Suprapubic skin (tissue), 4 donors: ENCODE measurements around the gene LCAT. TPM values are rescaled to one million over a fixed set of nuclear protein-coding genes. Genes with fewer than 3 reads are reported as not detected.

Source experiments
- DNase-seq, 2 donors: peaks; one replicate each; pipeline ENCODE4 v3.0.0-alpha.2; 2019; ENCODE audit warnings: low spot score in 2 of 2
- H3K27ac ChIP-seq: fragments of 200-600 bp; sonication (generic); one replicate; pipeline ENCODE4 v1.5.1; 2019
- H3K27me3 ChIP-seq: fragments of 200-600 bp; sonication (generic); one replicate; pipeline ENCODE4 v1.5.1; 2019
- H3K36me3 ChIP-seq: fragments of 200-600 bp; sonication (generic); one replicate; pipeline ENCODE4 v1.5.1; 2019
- H3K4me1 ChIP-seq: fragments of 200-600 bp; sonication (generic); one replicate; pipeline ENCODE4 v1.5.1; 2019
- H3K4me3 ChIP-seq: fragments of 200-600 bp; sonication (generic); one replicate; pipeline ENCODE4 v1.5.1; 2019; ENCODE audit warnings: mild to moderate bottlenecking
- H3K9me3 ChIP-seq: fragments of 200-600 bp; sonication (generic); one replicate; pipeline ENCODE4 v1.5.1; 2019
- CTCF ChIP-seq, 2 donors: fragments of 200-600 bp in 1 of 2; fragments of 450-650 bp in 1 of 2; sonication (generic) in 1 of 2; IDR thresholded peaks; one replicate each; pipeline ENCODE4 v1.5.1; 2016 to 2019; ENCODE audit warnings: antibody characterized with exemption in 2 of 2, mild to moderate bottlenecking in 1 of 2, moderate library complexity in 1 of 2
- EP300 ChIP-seq: sonication (generic); formaldehyde crosslinking; IDR thresholded peaks from one replicate; pipeline ENCODE4 v1.6.1; 2017; ENCODE audit warnings: antibody characterized with exemption
- POLR2A ChIP-seq, 2 donors: fragments of 450-650 bp; IDR thresholded peaks; one replicate each; pipeline ENCODE4 v1.6.1; 2017; ENCODE audit warnings: antibody characterized with exemption in 2 of 2, mild to moderate bottlenecking in 2 of 2, moderate library complexity in 2 of 2
- POLR2AphosphoS5 ChIP-seq, 3 donors: sonication (generic); formaldehyde crosslinking; IDR thresholded peaks; one replicate each; pipeline ENCODE4 v1.6.1; 2017; ENCODE audit warnings: antibody characterized with exemption in 3 of 3
- WGBS: methylation state at CpG from one replicate; pipeline ENCODE4 v1.1.5; 2018; 5-methylcytosine and 5-hydroxymethylcytosine counted together
- total RNA-seq, 4 donors: library from RNA; depleted of rRNA; stranded (reverse); fragments of >200 nt; gene quantifications; one replicate each; pipeline ENCODE4 v1.1.0, GENCODE V29; 2016

LCAT gene
- total RNA-seq, 4 donors from 2014 or later, result 10.6 to 61.4 (median 22.6) TPM

- Histone ChIP-seq H3K4me3 (no peak overlapping the region), H3K36me3 (no peaks in the 10 kb centered on the region), H3K27ac (no peak overlapping the region), H3K9me3 (no peaks in the 10 kb centered on the region), H3K4me1 (peaks cover 15% of the 10 kb centered on the region), H3K27me3 (no peaks in the 10 kb centered on the region)
- WGBS, result 91% methylated on average over 7 of the region's 8 CpGs
- no peak for DNase-seq
- no peak for TF ChIP-seq POLR2A (IDR thresholded peaks at IDR 0.05)
- TF ChIP-seq POLR2AphosphoS5 (IDR thresholded peaks at IDR 0.05), result no peak
- no peak for TF ChIP-seq CTCF (IDR thresholded peaks at IDR 0.05)
- no peak for TF ChIP-seq EP300
These were observed 45.5 kb upstream of the LCAT start for GRCh38 chr16:67989322-67990017.

GRCh38 chr16:67988675-67989074 is 44.8 kb upstream of the LCAT start:
- no peaks in the 10 kb centered on the region for H3K36me3 ChIP-seq
- peaks cover 11% of the 10 kb centered on the region for H3K4me1 ChIP-seq
- WGBS, result 72% methylated on average over 3 of the region's 3 CpGs
- no peak for DNase-seq
- no peaks in the 10 kb centered on the region for H3K9me3 ChIP-seq
- no peak for TF ChIP-seq POLR2A (IDR thresholded peaks at IDR 0.05)
- no peak for TF ChIP-seq POLR2AphosphoS5 (IDR thresholded peaks at IDR 0.05)
- no peak for TF ChIP-seq CTCF (IDR thresholded peaks at IDR 0.05)
- TF ChIP-seq EP300, result no peak
- H3K4me3 ChIP-seq, result no peak overlapping the region
- no peak overlapping the region for H3K27ac ChIP-seq
- H3K27me3 ChIP-seq, result no peaks in the 10 kb centered on the region

GRCh38 chr16:67987460-67988160 is 43.7 kb upstream of the LCAT start:
- TF ChIP-seq POLR2A (IDR thresholded peaks at IDR 0.05) (no peak), CTCF (IDR thresholded peaks at IDR 0.05) (no peak), EP300 (no peak), POLR2AphosphoS5 (IDR thresholded peaks at IDR 0.05) (no peak)
- Histone ChIP-seq H3K27ac (no peak overlapping the region), H3K4me1 (no peaks in the 10 kb centered on the region), H3K27me3 (no peaks in the 10 kb centered on the region), H3K4me3 (no peak overlapping the region), H3K36me3 (no peaks in the 10 kb centered on the region), H3K9me3 (no peaks in the 10 kb centered on the region)
- no peak for DNase-seq
- WGBS, result 68% methylated on average over 11 of the region's 11 CpGs

GRCh38 chr16:67986949-67987348 is 43.0 kb upstream of the LCAT start:
- TF ChIP-seq CTCF (IDR thresholded peaks at IDR 0.05) (no peak), POLR2AphosphoS5 (IDR thresholded peaks at IDR 0.05) (no peak)
- no peak for DNase-seq
- Histone ChIP-seq H3K4me3 (no peak overlapping the region), H3K9me3 (no peaks in the 10 kb centered on the region), H3K27ac (no peak overlapping the region), H3K27me3 (no peaks in the 10 kb centered on the region), H3K4me1 (no peaks in the 10 kb centered on the region), H3K36me3 (no peaks in the 10 kb centered on the region)
- WGBS, result 89% methylated on average over 5 of the region's 5 CpGs

GRCh38 chr16:67982011-67982696 is 38.2 kb upstream of the LCAT start:
- 95% methylated on average over 20 of the region's 49 CpGs for WGBS

More at GRCh38 chr16:67982011-67982696, 38.2 kb upstream of the LCAT start:
- H3K27me3 ChIP-seq, result peaks cover 6% of the 10 kb centered on the region
- DNase-seq, result no peak
- H3K4me1 ChIP-seq, result no peaks in the 10 kb centered on the region
- H3K27ac ChIP-seq, result no peak overlapping the region
- TF ChIP-seq CTCF (IDR thresholded peaks at IDR 0.05) (no peak), EP300 (no peak), POLR2A (IDR thresholded peaks at IDR 0.05) (no peak), POLR2AphosphoS5 (IDR thresholded peaks at IDR 0.05) (no peak)
- H3K4me3 ChIP-seq, result no peak overlapping the region
- no peaks in the 10 kb centered on the region for H3K9me3 ChIP-seq
- no peaks in the 10 kb centered on the region for H3K36me3 ChIP-seq
